IPS DF 6.9 (cell line): ENCODE measurements around the gene ABTB2.

Experiments used
- DNase-seq: peaks from one replicate; pipeline ENCODE4 v3.0.0-alpha.2; 2013; ENCODE audit warnings: low read depth, low spot score
- H3K27ac ChIP-seq: one replicate; pipeline ENCODE4 v1.5.1; 2013; ENCODE audit warnings: low read length, control low read depth
- H3K27me3 ChIP-seq: 2 replicates; pipeline ENCODE4 v1.6.1; 2013; ENCODE audit warnings: mild to moderate bottlenecking, low read length; ENCODE audit not compliant: control insufficient read depth, insufficient read depth
- H3K36me3 ChIP-seq: 2 replicates; pipeline ENCODE4 v1.6.1; 2013; ENCODE audit warnings: low read length; ENCODE audit not compliant: control insufficient read depth, insufficient read depth
- H3K4me1 ChIP-seq: 2 replicates; pipeline ENCODE4 v1.6.1; 2013; ENCODE audit warnings: low read length; ENCODE audit not compliant: control insufficient read depth, insufficient read depth
- H3K4me3 ChIP-seq: 2 replicates; pipeline ENCODE4 v1.5.1; 2013; ENCODE audit warnings: mild to moderate bottlenecking, low read length
- H3K9me3 ChIP-seq: 2 replicates; pipeline ENCODE4 v1.6.1; 2013; ENCODE audit warnings: low read length, inconsistent platforms; ENCODE audit not compliant: control insufficient read depth, insufficient read depth
- WGBS: extraction: QIAGEN DNeasy Blood & Tissue Kit; methylation state at CpG from one replicate; pipeline ENCODE4 v1.1.7; 2013; ENCODE audit warnings: mixed read lengths, missing lambda C conversion rate; ENCODE audit not compliant: insufficient read length, insufficient coverage; 5-methylcytosine and 5-hydroxymethylcytosine counted together

Gene ABTB2

DNA sequence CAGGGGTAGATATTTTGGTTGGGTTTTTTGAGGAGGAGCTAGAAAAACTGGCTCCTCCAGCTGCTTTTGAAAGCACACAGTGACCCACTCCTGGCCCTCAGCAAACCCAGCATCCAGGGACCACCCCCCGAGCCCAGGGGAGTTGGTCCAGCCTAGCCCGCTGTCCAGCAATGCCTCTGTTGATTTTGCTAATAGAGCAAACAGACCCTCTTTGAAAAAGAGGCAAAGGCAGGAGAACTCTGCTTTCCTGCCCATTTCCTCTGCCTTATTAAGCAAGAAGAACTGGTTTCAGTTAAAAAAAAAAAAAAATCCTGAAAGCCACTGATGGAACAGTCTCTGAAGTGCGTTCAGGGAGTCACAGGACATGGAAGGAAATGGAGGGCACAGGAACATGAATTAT lies 25.3 kb downstream of the ABTB2 start:
- WGBS, result no CpG with 5 or more reads among the region's 3 CpGs
- DNase-seq, result no peak
- peaks cover 1% of the 10 kb centered on the region; the same call in 1 of the 2 replicates for H3K4me1 ChIP-seq

DNA sequence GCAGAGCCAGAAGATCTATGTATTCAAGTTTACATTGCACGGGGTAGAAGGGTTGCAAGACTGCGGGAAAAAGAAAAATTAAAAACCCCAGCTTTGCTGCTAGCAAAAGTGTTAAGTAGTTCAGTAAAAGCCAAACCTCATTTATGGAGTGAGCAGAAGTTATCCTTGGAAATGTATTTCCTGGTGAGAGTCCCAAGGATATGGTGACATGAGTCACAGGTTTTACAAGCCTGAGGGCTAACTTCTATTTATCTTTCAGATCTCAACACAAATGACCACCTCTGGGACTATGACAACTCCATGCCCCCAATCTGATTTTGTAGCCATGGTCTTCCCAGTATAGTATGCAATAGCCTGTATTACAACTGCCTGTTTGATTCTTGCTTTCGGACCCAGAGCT lies 26.1 kb downstream of the ABTB2 start:
- Histone ChIP-seq H3K4me3 (no peak overlapping the region), H3K4me1 (peaks cover 1% of the 10 kb centered on the region; the same call in 1 of the 2 replicates), H3K27me3 (no peaks in the 10 kb centered on the region), H3K36me3 (no peaks in the 10 kb centered on the region), H3K27ac (no peak overlapping the region), H3K9me3 (no peaks in the 10 kb centered on the region)
- no CpG with 5 or more reads among the region's 3 CpGs for WGBS
- DNase-seq, result no peak

More for the DNA sequence above, 25.3 kb downstream of the ABTB2 start:
- Histone ChIP-seq H3K4me3 (no peak overlapping the region), H3K27me3 (no peaks in the 10 kb centered on the region), H3K27ac (no peak overlapping the region), H3K9me3 (no peaks in the 10 kb centered on the region), H3K36me3 (no peaks in the 10 kb centered on the region)

DNA sequence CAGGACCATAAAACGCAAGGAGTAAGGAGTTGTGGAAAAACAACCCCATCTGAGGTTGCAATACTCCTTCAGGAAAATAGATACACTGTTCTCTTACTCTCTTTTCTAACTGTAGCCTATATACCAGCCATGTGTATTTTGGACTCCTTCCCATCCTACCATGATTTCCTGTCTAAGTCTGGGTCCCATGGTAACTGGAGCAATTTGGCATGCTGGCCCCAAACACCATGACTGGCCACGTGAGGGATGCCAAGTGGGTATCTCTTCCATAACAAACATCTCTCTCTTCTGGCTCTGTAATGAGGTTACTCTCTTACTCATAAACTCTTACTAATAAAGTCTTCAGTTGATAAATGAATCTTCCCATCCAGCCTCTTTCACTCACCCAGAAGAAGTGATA lies 26.5 kb downstream of the ABTB2 start:
- Histone ChIP-seq H3K4me1 (peaks cover 1% of the 10 kb centered on the region; the same call in 1 of the 2 replicates), H3K27ac (no peak overlapping the region), H3K9me3 (no peaks in the 10 kb centered on the region), H3K36me3 (no peaks in the 10 kb centered on the region), H3K27me3 (no peaks in the 10 kb centered on the region), H3K4me3 (no peak overlapping the region)
- no peak for DNase-seq
- no CpG with 5 or more reads among the region's 2 CpGs for whole genome bisulfite sequencing

DNA sequence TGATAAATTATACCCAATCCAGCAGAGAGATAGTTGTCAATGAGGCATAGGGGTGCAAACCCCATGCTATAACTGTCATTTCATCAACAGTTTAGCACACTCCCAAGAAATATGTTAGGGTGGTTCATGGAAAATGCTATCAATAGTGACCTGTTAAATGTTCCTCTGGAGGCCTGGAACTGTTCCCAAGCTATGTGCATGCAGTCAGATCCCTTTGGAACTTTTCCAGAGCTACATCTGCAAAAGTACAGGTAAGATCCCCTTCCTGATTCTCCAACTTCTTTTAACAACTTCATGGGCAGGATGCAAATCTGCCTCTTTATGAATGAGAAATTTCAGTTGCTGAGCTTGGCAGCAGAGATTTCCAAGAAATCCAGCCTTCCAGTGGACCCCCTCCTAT lies 27.2 kb downstream of the ABTB2 start:
- Histone ChIP-seq H3K4me1 (peaks cover 1% of the 10 kb centered on the region; the same call in 1 of the 2 replicates), H3K36me3 (no peaks in the 10 kb centered on the region), H3K27ac (no peak overlapping the region), H3K9me3 (no peaks in the 10 kb centered on the region), H3K27me3 (no peaks in the 10 kb centered on the region), H3K4me3 (no peak overlapping the region)
- DNase-seq, result no peak

DNA sequence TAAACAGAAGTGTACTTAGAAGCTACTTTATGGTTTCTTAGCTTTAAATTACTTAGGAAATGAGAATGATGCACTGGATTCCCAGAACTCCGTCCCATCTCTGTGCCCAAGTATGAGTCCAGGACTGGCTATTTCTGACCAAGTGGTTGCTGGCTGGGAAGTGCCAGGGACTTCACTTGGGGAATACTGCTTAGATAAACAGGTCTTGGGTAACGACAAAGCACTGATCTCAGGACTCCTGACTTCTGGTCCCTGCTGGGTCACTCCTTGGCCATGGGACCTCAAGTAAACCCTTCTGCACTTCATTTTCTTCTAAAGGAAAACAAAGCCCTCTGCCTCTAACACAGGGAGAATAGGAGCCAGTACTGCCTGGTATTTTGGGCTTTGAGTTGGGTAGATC lies 27.9 kb downstream of the ABTB2 start:
- no CpG with 5 or more reads among the region's 2 CpGs for WGBS
- Histone ChIP-seq H3K9me3 (no peaks in the 10 kb centered on the region), H3K36me3 (no peaks in the 10 kb centered on the region), H3K27ac (no peak overlapping the region), H3K4me3 (no peak overlapping the region), H3K4me1 (peaks cover 1% of the 10 kb centered on the region; the same call in 1 of the 2 replicates), H3K27me3 (no peaks in the 10 kb centered on the region)
- DNase-seq, result no peak

DNA sequence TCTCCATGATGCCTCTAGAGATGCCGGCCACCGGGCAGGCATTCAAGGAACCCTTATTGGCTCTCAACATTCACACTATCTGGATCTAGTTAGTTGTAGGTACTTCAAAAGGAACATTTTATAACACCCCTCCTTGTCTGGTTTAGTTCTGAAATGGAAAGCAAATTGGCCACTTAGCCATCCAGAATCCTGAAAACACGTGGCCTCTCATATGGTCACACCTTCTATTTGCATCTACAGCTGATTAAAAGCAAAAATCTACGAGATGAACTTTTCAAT lies 29.2 kb downstream of the ABTB2 start:
- H3K36me3 ChIP-seq, result no peaks in the 10 kb centered on the region
- H3K27ac ChIP-seq, result no peak overlapping the region
- WGBS, result no CpG with 5 or more reads among the region's 4 CpGs
- H3K27me3 ChIP-seq, result no peaks in the 10 kb centered on the region
- H3K4me1 ChIP-seq, result peaks cover 1% of the 10 kb centered on the region; the same call in 1 of the 2 replicates
- H3K4me3 ChIP-seq, result no peak overlapping the region
- no peaks in the 10 kb centered on the region for H3K9me3 ChIP-seq
- no peak for DNase-seq

DNA sequence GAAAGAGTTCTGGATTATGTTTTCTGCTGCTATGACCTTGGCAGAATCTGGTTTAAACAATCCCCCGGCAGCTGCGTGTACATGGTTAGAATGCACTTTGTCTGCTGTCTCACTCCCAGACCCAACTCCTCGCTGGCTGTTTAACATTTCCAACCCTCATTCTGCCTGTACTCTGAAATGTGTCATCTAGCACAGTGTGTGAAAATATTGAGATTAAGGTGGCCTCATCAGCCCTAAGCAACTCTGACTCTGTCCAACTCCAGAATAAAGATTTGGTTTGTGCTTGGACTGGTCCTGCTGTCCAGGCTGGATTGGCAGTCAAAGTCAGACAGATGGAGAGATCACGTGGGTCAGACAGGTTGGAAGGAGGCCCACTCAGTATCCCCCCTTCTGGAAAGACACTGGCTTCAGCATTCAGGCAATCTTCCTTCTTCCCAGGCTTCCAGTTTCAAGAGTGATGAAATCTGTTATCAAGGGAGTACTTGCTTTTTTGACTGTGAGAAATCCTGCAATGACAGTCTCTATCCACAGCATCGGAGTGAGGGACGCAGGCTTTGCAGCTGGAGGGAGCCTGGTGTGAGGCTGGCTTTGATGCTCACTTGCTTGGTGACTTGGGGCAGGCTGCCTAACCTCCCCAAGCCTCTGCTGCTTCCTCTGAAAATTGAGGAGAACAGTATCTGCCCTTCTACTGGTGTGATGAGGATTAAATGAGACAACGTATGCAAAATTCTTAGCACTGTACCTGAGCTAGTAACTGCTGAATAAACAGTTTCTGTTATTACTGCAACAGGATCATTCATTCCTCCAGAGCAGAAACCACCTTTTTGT lies 29.8 kb downstream of the ABTB2 start:
- no peaks in the 10 kb centered on the region for H3K36me3 ChIP-seq
- no peak for DNase-seq
- no peak overlapping the region for H3K27ac ChIP-seq

DNA sequence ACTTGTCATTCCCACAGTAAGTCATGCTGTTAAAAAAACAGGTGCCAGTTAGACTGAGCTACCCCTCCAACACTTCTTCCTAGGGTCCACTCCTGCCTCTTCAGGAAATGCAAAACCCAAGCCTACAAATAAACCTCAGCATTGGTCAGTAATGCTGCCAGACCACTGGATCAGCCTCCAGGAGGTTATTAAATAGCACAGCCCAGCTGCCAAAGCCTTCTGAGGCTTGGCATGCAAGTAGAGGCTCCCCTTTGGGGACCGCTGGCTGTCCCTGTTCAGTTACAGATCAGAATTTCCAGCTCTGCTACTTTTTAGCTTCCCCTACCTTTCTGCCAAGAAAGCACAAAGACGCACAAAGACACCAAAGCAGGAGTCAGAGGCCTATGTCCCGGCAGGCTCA lies 33.3 kb downstream of the ABTB2 start:
- H3K36me3 ChIP-seq, result no peaks in the 10 kb centered on the region
- H3K4me1 ChIP-seq, result no peaks in the 10 kb centered on the region
- H3K4me3 ChIP-seq, result no peak overlapping the region
- no CpG with 5 or more reads among the region's 3 CpGs for whole genome bisulfite sequencing
- H3K27me3 ChIP-seq, result no peaks in the 10 kb centered on the region
- H3K27ac ChIP-seq, result no peak overlapping the region
- DNase-seq, result no peak
- no peaks in the 10 kb centered on the region for H3K9me3 ChIP-seq

More for the DNA sequence above, 29.8 kb downstream of the ABTB2 start:
- H3K4me3 ChIP-seq, result no peak overlapping the region
- no peaks in the 10 kb centered on the region for H3K27me3 ChIP-seq
- no peaks in the 10 kb centered on the region for H3K9me3 ChIP-seq
- H3K4me1 ChIP-seq, result peaks cover 1% of the 10 kb centered on the region; the same call in 1 of the 2 replicates
- no CpG with 5 or more reads among the region's 7 CpGs for WGBS

DNA sequence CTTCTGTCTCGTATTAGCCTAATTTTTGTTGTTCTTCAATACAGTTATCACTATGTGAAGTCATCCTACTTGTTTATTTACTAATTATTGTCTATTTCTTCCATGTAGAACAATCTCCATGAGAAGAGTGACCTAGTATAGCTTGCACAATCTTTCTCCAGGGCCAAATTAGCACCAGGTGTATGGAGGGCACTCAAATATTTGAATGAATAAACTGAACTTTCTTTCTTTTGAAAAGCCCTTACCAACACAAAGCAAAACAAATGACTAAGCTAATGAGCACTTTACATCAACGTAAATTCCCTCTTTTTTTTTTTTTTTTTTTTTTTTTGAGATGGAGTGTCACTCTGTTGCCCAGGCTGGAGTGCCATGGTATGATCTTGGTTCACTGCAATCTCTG lies 34.2 kb downstream of the ABTB2 start:
- no CpG with 5 or more reads among the region's 2 CpGs for WGBS
- no peaks in the 10 kb centered on the region for H3K4me1 ChIP-seq
- no peak overlapping the region for H3K27ac ChIP-seq
- no peaks in the 10 kb centered on the region for H3K27me3 ChIP-seq
- no peaks in the 10 kb centered on the region for H3K36me3 ChIP-seq
- no peak overlapping the region for H3K4me3 ChIP-seq
- DNase-seq, result no peak
- H3K9me3 ChIP-seq, result no peaks in the 10 kb centered on the region

DNA sequence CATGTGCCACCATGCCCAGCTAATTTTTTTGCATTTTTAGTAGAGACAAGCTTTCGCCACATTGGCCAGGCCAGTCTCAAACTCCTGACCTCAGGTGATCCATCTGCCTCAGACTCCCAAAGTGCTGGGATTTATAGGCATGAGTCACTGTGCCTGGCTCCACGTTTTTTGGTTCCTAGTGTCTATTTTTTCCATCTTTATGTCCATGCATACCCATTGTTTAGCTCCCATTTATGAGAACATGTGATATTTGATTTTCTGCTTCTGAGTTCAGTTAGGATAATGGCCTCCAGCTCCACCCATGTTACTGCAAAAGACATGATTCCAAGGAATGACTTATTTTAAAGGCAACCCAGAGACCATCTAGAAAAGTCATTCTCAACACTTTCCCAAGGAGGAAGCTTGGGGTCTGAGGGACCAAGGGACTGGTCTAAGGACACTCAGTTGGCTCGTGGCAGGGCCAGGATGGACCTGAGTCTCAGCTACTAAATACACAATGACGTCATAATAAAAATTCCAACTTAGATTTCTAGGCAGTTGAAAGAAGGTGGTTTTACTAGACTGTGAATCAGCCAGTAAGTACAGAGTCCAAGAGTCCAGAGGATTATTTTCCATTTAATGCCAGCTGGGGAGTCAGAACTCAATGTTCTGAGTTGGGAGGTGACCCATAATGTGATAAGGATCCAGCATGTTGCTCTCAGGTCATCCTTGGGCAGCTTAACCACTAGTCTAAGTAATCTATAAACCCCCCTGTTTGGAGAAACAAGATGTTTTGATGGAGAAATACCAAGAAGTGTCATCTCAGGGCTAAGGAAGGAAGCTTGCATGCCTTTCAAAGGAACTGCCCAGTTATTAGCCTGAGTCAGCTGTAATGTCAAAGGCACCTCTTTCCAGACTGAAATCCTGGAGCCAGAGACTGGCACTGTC lies 39.4 kb downstream of the ABTB2 start:
- no peaks in the 10 kb centered on the region for H3K27me3 ChIP-seq
- H3K9me3 ChIP-seq, result no peaks in the 10 kb centered on the region
- no CpG with 5 or more reads among the region's 4 CpGs for WGBS
- no peak overlapping the region for H3K27ac ChIP-seq
- no peak overlapping the region for H3K4me3 ChIP-seq
- no peak for DNase-seq
- no peaks in the 10 kb centered on the region for H3K36me3 ChIP-seq
- H3K4me1 ChIP-seq, result peaks cover 1% of the 10 kb centered on the region; the same call in 1 of the 2 replicates
